HepG2 (cell line): ENCODE results near the gene TBX6. TPM values are rescaled to one million over a fixed set of nuclear protein-coding genes. Genes with fewer than 3 reads are reported as not detected.

Experiments
- ATAC-seq: fragments of 200-7000 bp; cut with Tn5 transposase; 3 replicates; pipeline ENCODE4 v1.9.1; 2020; ENCODE audit warnings: mild to moderate bottlenecking, moderate library complexity
- BruUV-seq: library from RNA; stranded (reverse); fragments of 400-500 nt; replicated peaks from 2 replicates; lab custom pipeline; 2021; lab: Mats Ljungman, UMichigan
- CTCF ChIA-PET: fragments of 300-600 bp; formaldehyde crosslinking; extraction: SDS; loops from one replicate; lab custom pipeline; 2021; ENCODE audit warnings: low total read pairs, inconsistent platforms, low intra/inter-chr PET ratio; lab: Yijun Ruan, JAX
- POLR2A ChIA-PET: fragments of 350-600 bp; sonication (Branson Sonifier 250); formaldehyde crosslinking; loops from one replicate; lab custom pipeline; 2020; ENCODE audit warnings: antibody characterized with exemption, inconsistent platforms; lab: Yijun Ruan, JAX
- DNase-seq: peaks from one replicate; pipeline ENCODE4 v3.0.0-alpha.2; 2015; ENCODE audit warnings: low spot score
- FAIRE-seq: peaks from 3 replicates; lab custom pipeline; 2011; peaks lifted over from hg19 to GRCh38; lab: Jason Lieb, UNC
- H2AFZ ChIP-seq: one replicate; pipeline ENCODE4 v1.6.1; 2011; ENCODE audit warnings: low read length, inconsistent platforms
- H3K27ac ChIP-seq: fragments of 300-600 bp; 3 replicates; pipeline ENCODE4 v1.8.0; 2011; ENCODE audit warnings: mixed run types, mild to moderate bottlenecking, mixed read lengths, low read length, inconsistent platforms; ENCODE audit not compliant: insufficient read depth; ENCODE audit errors: extremely low read length
- H3K27me3 ChIP-seq, 2 experiments: fragments of 200-600 bp in 1 of 2; 2 replicates in 1 of 2; 3 replicates in 1 of 2; pipeline versions ENCODE4 v1.6.0 to v1.8.0; 2011; ENCODE audit warnings: low read length in 2 of 2, mild to moderate bottlenecking in 2 of 2, moderate library complexity in 2 of 2, inconsistent platforms in 1 of 2; ENCODE audit not compliant: insufficient read depth in 2 of 2, control insufficient read depth in 1 of 2
- H3K36me3 ChIP-seq, 2 experiments: fragments of 200-600 bp in 1 of 2; replicated peaks in 1 of 2; 2 replicates in 1 of 2; 3 replicates in 1 of 2; pipeline versions ENCODE4 v1.5.1 to v1.8.0; 2011; ENCODE audit warnings: low read length in 2 of 2, inconsistent platforms in 1 of 2; ENCODE audit not compliant: insufficient read depth in 2 of 2, control insufficient read depth in 1 of 2
- H3K4me1 ChIP-seq: 2 replicates; pipeline ENCODE4 v1.5.1; 2012; ENCODE audit warnings: low read length, inconsistent platforms; ENCODE audit not compliant: insufficient read depth
- H3K4me2 ChIP-seq: 2 replicates; pipeline ENCODE4 v1.6.0; 2011; ENCODE audit warnings: low read depth, low read length, inconsistent platforms
- H3K4me3 ChIP-seq, 3 experiments: fragments of 200-600 bp in 1 of 3; sonication (generic), shearing (Covaris generic) in 1 of 3; replicated peaks in 1 of 3; 2 replicates each; pipeline ENCODE4 v1.5.1; 2011 to 2016; ENCODE audit warnings: low read length in 3 of 3, inconsistent platforms in 2 of 3, low read depth in 2 of 3, mild to moderate bottlenecking in 2 of 3, control low read depth in 1 of 3, mixed read lengths in 1 of 3; ENCODE audit not compliant: insufficient read depth in 1 of 3
- H3K79me2 ChIP-seq: one replicate; pipeline ENCODE4 v1.6.1; 2011; ENCODE audit warnings: low read length, inconsistent platforms; ENCODE audit not compliant: insufficient read depth
- H3K9ac ChIP-seq: 2 replicates; pipeline ENCODE4 v1.6.0; 2011; ENCODE audit warnings: mild to moderate bottlenecking, low read depth, low read length, inconsistent platforms; ENCODE audit not compliant: insufficient read depth
- H3K9me3 ChIP-seq: 2 replicates; pipeline ENCODE4 v1.5.1; 2012; ENCODE audit warnings: mild to moderate bottlenecking, low read length
- H4K20me1 ChIP-seq: 2 replicates; pipeline ENCODE4 v1.6.0; 2011; ENCODE audit warnings: inconsistent platforms, mild to moderate bottlenecking, low read length, moderate library complexity; ENCODE audit not compliant: insufficient read depth
- AGO1 ChIP-seq: fragments of 200-400 bp; formaldehyde crosslinking; IDR thresholded peaks from 2 replicates; pipeline ENCODE4 v1.6.1; 2017; ENCODE audit warnings: mild to moderate bottlenecking, low read depth, low read length, moderate library complexity; ENCODE audit not compliant: poor library complexity, severe bottlenecking
- AGO2 ChIP-seq: fragments of 200-400 bp; formaldehyde crosslinking; optimal IDR thresholded peaks from 2 replicates; pipeline ENCODE3; 2017; ENCODE audit warnings: mild to moderate bottlenecking, low read depth, low read length, moderate library complexity
- FOSL2 ChIP-seq: sonication (generic); formaldehyde crosslinking; IDR thresholded peaks from 2 replicates; pipeline ENCODE4 v1.4.0; 2020; ENCODE audit warnings: missing genetic modification reagents
- MLLT10 ChIP-seq: sonication (generic); formaldehyde crosslinking; IDR thresholded peaks from 2 replicates; pipeline ENCODE4 v1.4.0; 2020; ENCODE audit warnings: missing genetic modification reagents
- NFYB ChIP-seq: sonication (generic); formaldehyde crosslinking; IDR thresholded peaks from 2 replicates; pipeline ENCODE4 v1.4.0; 2020; ENCODE audit warnings: missing genetic modification reagents
- RFX5 ChIP-seq: IDR thresholded peaks from 2 replicates; pipeline ENCODE4 v1.6.1; 2011; ENCODE audit warnings: low read depth, low read length, improper control_type of control experiment
- TBX3 ChIP-seq: fragments of 450-650 bp; IDR thresholded peaks from 2 replicates; pipeline ENCODE4 v1.6.1; 2017; ENCODE audit warnings: antibody characterized with exemption, mild to moderate bottlenecking, inconsistent platforms, borderline replicate concordance
- ZC3H13 ChIP-seq: sonication (generic); formaldehyde crosslinking; IDR thresholded peaks from 2 replicates; pipeline ENCODE4 v1.8.1; 2023; ENCODE audit warnings: mild to moderate bottlenecking, missing genetic modification reagents, moderate library complexity
- ZNF768 ChIP-seq: sonication (generic); formaldehyde crosslinking; IDR thresholded peaks from 2 replicates; pipeline ENCODE4 v1.4.0; 2020; ENCODE audit warnings: missing genetic modification reagents
- WGBS: methylation state at CpG from one replicate; pipeline ENCODE4 v1.1.6; 2017; ENCODE audit warnings: low lambda C conversion rate; 5-methylcytosine and 5-hydroxymethylcytosine counted together
- in situ Hi-C: cut with HindIII; loops from 2 replicates; pipeline ENCODE4 v1.10.0; 2017; ENCODE audit warnings: low pct_unique_long_range_greater_than_20kb; ENCODE audit not compliant: extremely low pct_ligation_motif_present
- intact Hi-C: fragments of 100-400 bp; cut with micrococcal nuclease; formaldehyde crosslinking; loops from one replicate; pipeline ENCODE4 v1.10.0; 2022; ENCODE audit not compliant: unreplicated experiment
- polyA plus RNA-seq, 8 experiments: library from polyadenylated mRNA; depleted of rRNA in 3 of 8; stranded (reverse) in 7 of 8; unstranded in 1 of 8; fragments of >200 nt; fragmentation: Illumina TruSeq in 4 of 8; extraction: Trizol in 4 of 8; gene quantifications; 2 replicates each; pipeline versions ENCODE4 v1.2.1 to v1.2.3, GENCODE V29; 2011 to 2016; ENCODE audit warnings: low read depth in 4 of 8, missing spikeins in 1 of 8, mixed read lengths in 1 of 8; ENCODE audit not compliant: insufficient read depth in 1 of 8
- total RNA-seq, 5 experiments: library from RNA; depleted of rRNA; stranded (reverse); fragments of >200 nt; fragmentation: Illumina TruSeq; extraction: Trizol; gene quantifications; 2 replicates each; pipeline ENCODE4 v1.2.3, GENCODE V29; 2016; ENCODE audit warnings: low read depth in 1 of 5
- TF ChIP-seq, protein P1 (sequence below), 2 experiments: fragments of 450-650 bp in 1 of 2; sonication (generic) in 1 of 2; formaldehyde crosslinking; IDR thresholded peaks; 2 replicates each; pipeline versions ENCODE4 v1.5.0 to v1.8.0; 2020 to 2022; ENCODE audit warnings: mild to moderate bottlenecking in 1 of 2, missing genetic modification reagents in 1 of 2

TBX6 gene
- total and polyA plus RNA-seq, 2 of the 13 experiments (the other 11 are each of a cell fraction or from before 2014, with no cell fraction given): 0.24 to 0.42 TPM

- TF ChIP-seq ZNF768 (CRISPR knock-in tag) (peak; percentile 47; the same call in 1 of the 2 replicates), MLLT10 (CRISPR knock-in tag) (no peak), TBX3 (no peak), NFYB (CRISPR knock-in tag) (no peak), FOSL2 (CRISPR knock-in tag) (no peak), AGO1 (peak; percentile 81), AGO2 (peak; percentile 98), ZC3H13 (CRISPR knock-in tag) (0 out of 2 replicates have a peak, but pooled peaks have one; percentile 9), RFX5 (no peak)
Observed at GRCh38 chr16:30086291-30087140, 5.2 kb downstream of the TBX6 start (continued).

GRCh38 chr16:30085820-30086219, 5.9 kb downstream of the TBX6 start:
- BruUV-seq: no TSS peak
- Histone ChIP-seq H3K4me3 (no peak overlapping the region), H3K79me2 (peaks cover 12% of the 10 kb centered on the region), H3K4me2 (no peak overlapping the region)
- no peak for DNase-seq
- peak; percentile 75 for TF ChIP-seq AGO2
- TF ChIP-seq, protein P1, sequence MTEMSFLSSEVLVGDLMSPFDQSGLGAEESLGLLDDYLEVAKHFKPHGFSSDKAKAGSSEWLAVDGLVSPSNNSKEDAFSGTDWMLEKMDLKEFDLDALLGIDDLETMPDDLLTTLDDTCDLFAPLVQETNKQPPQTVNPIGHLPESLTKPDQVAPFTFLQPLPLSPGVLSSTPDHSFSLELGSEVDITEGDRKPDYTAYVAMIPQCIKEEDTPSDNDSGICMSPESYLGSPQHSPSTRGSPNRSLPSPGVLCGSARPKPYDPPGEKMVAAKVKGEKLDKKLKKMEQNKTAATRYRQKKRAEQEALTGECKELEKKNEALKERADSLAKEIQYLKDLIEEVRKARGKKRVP (CRISPR knock-in tag; IDR thresholded peaks at IDR 0.05): no peak
- TF ChIP-seq, all 625 proteins: peak for 1
- POLR2A ChIA-PET: interaction anchor here (2.2 to 2.5 kb wide), 2 partner anchors 10 to 20 kb away, joined by 8 to 11 read pairs; partner anchors contain the start of genes ALDOA and PPP4C
- peaks cover 47% of the 10 kb centered on the region for H3K4me1 ChIP-seq
- no peak overlapping the region for H3K27ac ChIP-seq
- peaks cover 24 to 42% of the 10 kb centered on the region in 2 experiments for H3K36me3 ChIP-seq
- ATAC-seq: no peak
- H3K9me3 ChIP-seq: no peaks in the 10 kb centered on the region
- intact Hi-C loops (loop anchor here (10.0 kb wide), 1 partner anchor 569 kb away; the partner anchor contains the start of genes FBRS and PRR14), in situ Hi-C loops (loop anchor here (25.0 kb wide), 1 partner anchor 551 kb away; no protein-coding TSS in a partner anchor)
- no peak overlapping the region for H2AFZ ChIP-seq
- no peaks in the 10 kb centered on the region for H4K20me1 ChIP-seq
- CTCF ChIA-PET: no interaction called here
- no peaks in the 10 kb centered on the region for H3K27me3 ChIP-seq
- H3K9ac ChIP-seq: no peak overlapping the region
- no peak for FAIRE-seq
- 95% methylated on average over 6 of the region's 6 CpGs for WGBS
